Gastrocnemius medialis (tissue), 4 donors: Measurements from ENCODE around the gene CD58.

Source experiments
- POLR2A ChIP-seq, 2 donors: fragments of 450-650 bp; IDR thresholded peaks; one replicate each; pipeline ENCODE4 v1.6.1; 2017; ENCODE audit warnings: antibody characterized with exemption in 2 of 2, mild to moderate bottlenecking in 2 of 2, moderate library complexity in 2 of 2
- TF ChIP-seq, protein P1 (sequence below), 5 experiments: fragments of 450-650 bp in 3 of 5; fragments of 200-600 bp in 2 of 5; sonication (generic) in 2 of 5; IDR thresholded peaks in 4 of 5; conservative IDR thresholded peaks in 1 of 5; 1 replicate in 4 of 5; 2 replicates in 1 of 5; pipeline ENCODE4 v1.5.1; 2016 to 2019; ENCODE audit warnings: antibody characterized with exemption in 5 of 5, mild to moderate bottlenecking in 3 of 5, moderate library complexity in 3 of 5

DNA sequence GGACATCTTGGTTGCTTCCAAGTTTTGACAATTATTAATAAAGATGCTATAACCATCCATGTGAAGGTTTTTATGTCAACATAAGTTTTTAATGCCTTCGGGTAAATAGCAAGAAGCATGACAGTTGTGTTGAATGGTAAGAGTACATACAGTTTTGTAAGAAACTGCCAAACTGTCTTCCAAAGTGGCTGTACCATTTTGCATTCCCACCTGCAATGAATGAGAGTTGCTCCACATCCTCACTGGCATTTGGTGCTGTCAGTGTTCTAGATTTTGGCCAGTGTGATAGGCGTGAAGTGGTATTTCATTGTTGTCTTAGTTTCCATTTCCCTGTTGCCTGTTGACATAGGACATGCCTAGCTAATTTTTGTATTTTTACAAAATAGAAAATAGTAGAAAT lies 45.4 kb downstream of the CD58 start:
- TF ChIP-seq POLR2A (IDR thresholded peaks at IDR 0.05), result no peak
- TF ChIP-seq, protein P1, sequence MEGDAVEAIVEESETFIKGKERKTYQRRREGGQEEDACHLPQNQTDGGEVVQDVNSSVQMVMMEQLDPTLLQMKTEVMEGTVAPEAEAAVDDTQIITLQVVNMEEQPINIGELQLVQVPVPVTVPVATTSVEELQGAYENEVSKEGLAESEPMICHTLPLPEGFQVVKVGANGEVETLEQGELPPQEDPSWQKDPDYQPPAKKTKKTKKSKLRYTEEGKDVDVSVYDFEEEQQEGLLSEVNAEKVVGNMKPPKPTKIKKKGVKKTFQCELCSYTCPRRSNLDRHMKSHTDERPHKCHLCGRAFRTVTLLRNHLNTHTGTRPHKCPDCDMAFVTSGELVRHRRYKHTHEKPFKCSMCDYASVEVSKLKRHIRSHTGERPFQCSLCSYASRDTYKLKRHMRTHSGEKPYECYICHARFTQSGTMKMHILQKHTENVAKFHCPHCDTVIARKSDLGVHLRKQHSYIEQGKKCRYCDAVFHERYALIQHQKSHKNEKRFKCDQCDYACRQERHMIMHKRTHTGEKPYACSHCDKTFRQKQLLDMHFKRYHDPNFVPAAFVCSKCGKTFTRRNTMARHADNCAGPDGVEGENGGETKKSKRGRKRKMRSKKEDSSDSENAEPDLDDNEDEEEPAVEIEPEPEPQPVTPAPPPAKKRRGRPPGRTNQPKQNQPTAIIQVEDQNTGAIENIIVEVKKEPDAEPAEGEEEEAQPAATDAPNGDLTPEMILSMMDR (IDR thresholded peaks at IDR 0.05 in 4 of 5, conservative IDR thresholded peaks at IDR 0.05 in 1 of 5), result no peak
